ENCODE results near the gene HOXC12.
A peak's percentile ranks its signal among the peaks of the same experiment; 100 is the strongest.

Gene HOXC12

DNA sequence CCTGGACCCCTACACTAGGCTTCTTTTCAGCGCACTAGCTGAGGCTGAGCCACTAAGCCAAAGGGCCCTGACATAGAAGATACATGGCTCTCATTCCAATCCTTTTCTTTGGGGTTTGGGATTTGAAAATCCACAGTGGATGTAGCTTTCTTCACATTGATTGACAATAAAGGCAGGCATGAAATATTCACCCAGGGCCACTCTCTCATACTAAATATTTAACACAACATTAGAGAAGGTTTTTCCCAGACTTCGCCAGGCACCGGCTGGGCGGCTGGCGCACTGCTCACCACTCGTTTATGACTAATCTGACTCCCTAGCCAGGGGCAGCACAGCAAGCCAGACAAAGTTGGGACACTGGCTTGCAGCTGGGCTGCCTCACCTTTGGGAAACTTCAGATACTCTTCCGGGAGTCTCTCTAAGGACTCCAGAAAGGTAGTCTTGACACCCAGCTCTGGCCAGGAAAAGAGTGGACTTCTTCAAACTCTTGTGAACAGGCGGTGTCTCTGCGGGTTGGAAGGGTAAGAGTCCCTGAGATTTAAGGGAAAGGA lies 17.5 kb downstream of the HOXC12 start:
- no peak for DNase-seq (ENCODE audit: low spot score)

DNA sequence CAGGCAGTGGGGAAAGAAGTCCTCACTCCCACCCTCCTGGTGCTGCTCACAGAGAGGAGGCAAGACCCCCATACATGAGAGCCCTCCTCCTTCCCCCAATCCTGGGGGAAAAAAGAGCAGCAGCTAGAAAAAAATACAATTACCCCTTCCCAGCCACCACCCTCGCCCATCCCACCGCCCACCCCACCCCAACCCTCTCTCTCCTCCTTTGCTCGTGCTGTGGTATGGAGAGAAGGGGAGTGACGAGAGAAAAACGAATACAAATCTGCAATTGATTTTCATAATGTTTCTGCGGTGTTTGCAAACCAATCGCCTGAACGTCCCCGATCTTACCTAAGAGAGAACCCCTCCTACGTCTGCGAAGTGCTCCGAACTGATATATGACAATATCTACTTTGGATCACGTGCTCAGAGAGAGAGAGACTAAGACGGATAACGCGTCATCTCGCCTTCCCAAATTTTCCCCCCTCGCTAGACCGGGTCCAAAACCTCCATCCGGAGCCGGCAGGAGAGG lies 18.1 kb downstream of the HOXC12 start, which contains the start of gene HOXC11:
Gene HOXC11 (plus strand): TSS at position 405 of the 514 bp plus-strand sequence. CDS start 116 bp downstream, outside the sequence.
- no peak for DNase-seq (ENCODE audit: low spot score)

DNA sequence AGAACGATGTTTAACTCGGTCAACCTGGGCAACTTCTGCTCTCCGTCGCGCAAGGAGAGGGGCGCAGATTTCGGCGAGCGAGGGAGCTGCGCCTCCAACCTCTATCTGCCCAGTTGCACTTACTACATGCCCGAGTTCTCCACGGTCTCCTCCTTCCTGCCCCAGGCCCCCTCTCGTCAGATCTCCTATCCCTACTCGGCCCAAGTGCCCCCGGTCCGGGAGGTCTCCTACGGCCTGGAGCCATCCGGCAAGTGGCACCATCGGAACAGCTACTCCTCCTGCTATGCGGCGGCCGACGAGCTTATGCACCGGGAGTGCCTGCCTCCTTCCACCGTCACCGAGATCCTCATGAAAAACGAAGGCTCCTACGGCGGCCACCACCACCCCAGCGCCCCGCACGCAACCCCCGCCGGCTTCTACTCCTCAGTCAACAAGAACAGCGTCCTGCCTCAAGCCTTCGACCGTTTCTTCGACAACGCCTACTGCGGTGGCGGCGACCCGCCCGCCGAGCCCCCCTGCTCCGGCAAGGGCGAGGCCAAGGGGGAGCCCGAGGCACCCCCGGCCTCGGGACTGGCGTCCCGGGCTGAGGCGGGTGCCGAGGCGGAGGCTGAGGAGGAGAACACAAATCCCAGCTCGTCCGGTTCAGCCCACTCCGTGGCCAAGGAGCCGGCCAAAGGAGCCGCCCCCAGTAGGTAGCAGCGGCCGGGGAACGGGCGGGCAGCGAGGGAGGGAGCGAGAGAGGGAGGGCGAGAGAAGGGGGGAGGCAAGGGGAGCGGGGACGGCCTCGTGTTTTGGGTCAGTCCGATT lies 18.7 kb downstream of the HOXC12 start:
- DNase-seq (ENCODE audit: low spot score), result no peak

DNA sequence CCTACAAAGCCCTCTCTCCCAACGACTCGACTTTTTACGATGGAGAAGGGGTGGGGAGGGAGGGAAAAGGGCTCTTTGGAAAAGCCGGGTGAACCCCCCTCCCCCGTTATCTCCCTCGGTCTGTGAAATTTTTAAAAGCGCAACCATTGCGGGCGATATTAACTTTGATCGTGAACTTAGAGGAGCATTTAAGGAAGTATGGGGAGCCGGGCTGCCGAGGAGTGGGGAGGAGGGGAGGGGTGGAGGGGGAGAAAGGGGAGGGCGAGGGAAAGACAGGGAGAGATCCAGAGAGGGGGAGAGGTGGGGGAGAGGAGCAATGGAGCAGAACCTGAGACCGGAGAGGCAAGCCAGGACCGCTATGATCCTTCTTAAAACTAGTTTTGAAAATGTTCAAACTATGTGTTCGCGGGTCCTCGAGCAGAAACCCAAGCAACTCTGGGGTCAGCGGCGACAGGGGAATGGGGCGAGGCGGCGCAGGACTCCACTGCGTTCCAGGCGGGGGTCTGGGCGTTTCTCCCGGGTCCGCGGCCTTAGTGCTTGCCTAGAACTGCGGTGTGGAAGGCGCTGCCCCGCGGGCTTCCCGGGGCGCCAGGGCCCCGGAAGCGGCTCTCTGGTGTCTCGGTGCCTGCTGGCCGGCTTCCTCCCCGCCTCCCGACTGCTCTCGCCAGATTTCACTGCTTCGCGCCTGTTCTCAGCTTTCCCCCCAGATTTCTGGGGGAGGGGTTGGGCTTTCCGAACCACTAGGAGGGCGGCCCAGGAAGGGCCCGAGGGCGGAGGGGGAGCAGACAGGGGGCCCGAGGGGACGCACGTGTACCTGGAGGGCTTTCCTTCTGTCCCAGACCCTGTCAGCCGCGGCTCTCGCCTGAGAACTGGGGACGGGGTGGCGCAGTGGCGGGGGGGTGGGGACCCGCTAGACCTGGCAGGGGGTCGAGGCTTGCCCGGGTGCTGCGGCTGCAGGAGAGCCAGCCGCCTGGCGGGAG lies 19.7 kb downstream of the HOXC12 start, which contains the start of gene HOTAIR:
Gene HOTAIR (minus strand): TSS at position 871 of the 980 bp plus-strand sequence.
- peak; percentile 79 for DNase-seq (ENCODE audit: low spot score)

DNA sequence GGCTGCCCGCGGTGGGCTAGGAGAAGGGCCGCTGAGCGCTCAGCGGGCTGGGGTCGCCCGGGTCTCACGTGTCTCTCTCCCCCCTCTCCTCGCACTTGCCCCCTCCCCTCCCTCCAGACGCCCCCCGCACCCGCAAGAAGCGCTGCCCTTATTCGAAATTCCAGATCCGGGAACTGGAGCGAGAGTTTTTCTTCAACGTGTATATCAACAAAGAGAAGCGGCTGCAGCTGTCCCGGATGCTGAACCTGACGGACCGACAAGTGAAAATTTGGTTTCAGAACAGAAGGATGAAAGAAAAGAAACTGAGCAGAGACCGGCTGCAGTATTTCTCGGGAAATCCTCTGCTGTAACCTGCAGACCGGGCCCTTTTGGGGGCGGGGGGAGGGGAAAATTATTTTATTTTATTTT lies 20.4 kb downstream of the HOXC12 start:
- DNase-seq (ENCODE audit: low spot score), result no peak

DNA sequence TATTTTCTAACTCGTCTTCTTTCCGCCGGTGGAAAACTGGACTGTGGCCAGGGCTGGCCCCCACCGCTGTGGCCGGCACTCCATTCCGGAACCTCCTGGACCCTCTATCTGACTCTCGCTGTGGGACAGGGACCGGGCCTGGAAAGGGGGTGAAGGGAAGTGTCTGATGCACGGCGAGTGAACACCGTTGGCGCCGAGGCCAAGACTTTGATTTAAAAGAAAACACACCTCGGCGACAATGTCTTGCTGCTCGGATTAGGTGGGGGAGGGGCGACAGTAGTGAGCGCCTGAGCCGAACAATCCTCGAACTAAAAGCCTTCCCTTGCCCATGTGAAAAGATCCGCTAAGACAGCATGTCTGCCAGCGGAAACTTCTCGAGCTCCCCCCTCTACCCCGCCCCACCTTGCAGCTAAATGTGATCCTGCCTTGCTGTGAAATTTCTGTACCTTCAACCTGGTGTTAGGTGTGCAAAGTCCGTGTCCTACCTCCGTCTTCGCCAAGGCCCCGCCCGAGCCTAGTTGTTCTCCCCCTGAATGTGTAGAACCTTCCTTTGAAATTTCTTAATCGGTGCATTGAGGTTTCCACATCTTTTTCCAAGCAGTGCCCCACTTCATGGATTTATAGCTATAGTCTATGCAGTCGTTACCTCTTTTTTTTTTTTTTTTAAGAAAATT lies 20.9 kb downstream of the HOXC12 start:
- no peak for DNase-seq (ENCODE audit: low spot score)

DNA sequence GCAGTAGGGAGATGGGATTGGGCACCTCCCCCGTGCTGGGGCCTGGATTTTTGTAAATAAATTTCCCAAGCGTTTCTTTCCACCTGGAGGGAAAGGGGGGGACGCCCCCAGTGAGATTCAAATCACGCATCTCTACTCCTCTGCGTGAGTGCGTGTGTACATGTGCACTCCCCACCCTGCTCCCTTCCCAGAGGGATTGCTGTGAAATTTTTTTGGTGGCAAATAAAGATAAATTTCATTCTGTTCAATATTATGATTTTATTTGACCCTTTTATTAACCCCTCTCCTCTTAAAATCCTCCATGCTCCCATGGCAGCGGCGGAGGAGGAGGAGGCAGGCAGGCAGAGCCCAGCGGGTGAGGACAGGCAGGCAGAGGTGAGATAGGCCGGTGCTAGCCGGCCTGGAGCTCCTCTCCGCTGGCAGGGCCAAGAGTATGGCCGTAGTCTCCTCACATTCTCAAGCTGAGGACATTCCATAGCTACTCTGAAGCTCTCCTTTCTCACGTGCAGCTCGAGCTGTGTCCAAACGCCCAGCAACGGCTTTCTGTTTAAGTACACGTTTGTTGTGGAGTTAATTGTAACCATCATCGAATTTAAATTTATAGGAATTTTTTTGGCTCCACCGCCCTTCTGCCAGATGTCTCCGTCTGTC lies 21.6 kb downstream of the HOXC12 start:
- no peak for DNase-seq (ENCODE audit: low spot score)

DNA sequence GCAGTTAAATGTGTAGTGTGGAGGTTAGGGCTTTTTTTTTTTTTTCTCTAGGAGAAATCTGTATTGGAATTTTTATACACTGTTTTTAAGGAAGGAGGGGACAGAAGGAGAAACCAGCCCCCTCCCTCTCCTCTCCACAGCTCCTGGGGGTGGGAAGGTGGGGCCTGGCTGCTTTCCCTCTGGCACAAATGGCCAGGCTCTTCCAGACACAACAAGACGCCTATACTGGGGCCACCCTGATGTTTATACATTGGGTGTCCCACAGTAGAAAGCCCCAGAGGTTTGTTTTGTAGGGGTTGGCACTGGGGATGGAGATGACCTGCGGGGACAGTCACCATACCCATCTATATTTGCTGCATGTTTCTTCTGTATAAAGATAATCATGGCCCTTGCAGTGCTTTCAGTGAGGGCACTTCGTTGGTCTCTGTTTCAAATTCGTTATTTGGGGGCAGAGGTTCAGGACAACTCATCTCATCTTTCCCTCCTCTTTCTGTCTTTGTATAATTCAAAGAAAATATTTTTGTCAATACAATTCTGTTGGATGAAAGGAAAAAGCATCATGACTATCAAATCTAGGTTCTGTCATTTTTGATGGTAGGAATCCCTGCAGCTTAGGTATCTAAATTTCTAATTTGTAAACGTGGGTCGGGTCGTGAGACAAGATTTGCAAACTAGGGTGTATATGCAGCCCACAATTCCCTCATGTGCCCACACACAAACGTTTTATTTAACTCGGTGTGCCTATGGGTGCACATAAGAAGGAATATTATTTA lies 22.3 kb downstream of the HOXC12 start:
- no peak for DNase-seq (ENCODE audit: low spot score)

DNA sequence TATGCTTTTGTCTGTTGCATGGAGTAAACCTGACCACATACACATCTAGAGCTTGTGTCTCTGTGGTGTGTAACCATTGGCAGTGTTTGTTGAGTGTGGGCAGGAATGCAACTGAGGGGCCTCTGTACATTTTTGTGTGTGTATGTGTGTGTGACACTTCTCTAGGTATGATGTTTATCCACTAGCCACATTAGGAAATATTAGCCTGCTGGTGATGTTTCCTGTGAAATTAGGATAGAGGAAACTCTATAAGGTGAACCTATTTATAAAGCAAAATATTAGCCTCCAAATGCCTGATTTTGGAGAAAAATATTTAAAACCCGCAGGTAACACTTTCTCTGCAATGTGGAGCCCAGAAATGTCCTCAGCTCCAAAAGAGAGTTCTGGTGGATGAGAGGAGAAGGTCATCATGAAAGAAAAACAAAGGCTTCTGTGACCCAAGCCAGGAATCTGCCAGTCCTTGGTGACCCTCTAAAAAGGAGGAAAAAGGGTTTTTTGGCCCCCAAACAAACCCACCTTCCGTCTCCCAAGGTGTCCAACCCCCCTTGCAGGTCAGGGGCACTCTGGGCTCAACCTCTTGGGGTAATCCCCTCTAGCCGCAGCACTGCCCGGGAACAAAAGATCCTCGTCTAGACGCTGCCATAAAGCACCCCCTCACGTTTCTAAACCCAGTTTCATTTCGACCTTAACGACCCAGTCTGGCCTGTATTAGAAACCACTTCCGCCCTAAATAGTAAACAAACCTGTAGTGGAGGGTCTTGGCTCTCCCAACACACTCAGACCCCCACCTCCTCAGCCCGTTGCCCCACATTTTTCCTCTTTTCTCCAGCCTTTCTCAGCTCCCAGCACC lies 23.1 kb downstream of the HOXC12 start:
- no peak for DNase-seq (ENCODE audit: low spot score)

DNA sequence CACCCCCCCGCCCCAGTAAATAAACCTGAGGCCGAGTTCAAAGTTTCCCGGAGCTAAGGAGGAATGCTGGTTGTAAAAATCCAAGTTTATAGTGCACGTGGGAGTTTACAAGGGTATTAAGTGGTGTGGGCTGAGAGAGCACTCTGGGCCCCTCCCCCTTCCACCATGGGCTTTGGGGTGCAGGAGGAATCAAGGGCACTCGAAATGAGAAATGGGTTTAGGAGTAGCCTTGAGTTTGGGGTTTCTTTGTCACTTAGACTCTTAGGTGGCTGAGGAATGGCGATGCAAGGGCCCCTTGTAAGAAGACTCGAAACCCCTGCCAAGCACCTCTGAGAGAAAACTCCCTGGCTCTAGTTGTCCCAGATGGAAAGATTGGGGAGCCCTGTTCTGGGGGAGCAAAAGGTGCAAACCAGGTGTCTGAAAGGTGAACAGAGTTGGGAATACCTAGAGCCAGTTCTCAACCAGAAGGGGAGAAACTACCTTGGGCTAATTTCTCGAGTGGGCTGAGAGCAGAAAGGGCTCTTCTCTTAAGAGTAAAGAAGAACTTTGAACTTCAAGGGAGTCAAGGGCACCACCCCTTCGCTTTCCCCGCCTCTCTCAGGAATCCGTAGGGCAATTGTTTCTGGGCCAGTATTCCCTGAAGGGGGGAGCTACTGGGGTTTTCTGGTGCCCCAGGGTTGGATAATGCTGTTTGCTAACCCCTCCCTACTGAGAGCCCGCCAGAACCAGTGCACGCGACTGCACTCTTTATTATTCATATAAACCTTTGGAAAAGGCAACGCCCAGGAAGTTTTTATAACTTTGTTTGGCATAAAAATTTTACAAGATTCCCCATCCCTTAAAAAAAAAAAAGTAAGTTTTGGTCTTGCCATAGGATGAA lies 24.0 kb downstream of the HOXC12 start:
- no peak for DNase-seq (ENCODE audit: low spot score)

DNA sequence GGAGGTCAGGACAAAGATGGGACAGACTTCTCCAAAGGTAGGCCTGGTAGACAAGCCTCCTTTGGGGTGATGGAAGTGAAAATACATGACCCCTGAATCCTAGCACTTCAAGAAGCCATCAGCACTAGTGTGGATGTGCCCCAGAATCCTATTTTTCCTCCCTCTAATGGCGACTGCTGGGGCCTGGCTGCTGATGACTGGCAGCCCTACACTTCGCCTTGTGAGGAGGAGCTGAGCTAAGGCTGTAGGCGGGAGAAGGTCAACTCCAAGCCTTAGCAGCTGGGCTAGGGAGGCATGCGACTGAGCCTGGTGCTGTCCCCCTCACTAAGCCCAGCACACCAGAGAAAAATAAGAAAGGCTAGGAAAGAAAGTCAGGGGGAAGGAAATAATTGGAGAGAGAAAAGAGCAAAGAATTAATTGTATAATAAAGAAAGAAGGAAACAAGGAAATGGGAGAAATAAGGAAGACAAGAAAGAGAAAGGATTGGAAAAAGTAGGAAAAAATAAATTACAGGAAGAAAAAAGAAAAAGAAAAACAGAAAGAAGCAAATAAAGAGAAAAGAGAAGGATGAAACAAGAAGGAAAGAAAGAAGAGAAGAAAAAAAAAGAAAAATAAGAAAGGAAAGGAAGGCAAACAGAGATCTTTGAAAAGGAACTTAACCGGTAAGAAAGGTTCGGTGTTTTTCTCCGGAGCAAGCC lies 25.6 kb downstream of the HOXC12 start:
- no peak for DNase-seq (ENCODE audit: low spot score)

DNA sequence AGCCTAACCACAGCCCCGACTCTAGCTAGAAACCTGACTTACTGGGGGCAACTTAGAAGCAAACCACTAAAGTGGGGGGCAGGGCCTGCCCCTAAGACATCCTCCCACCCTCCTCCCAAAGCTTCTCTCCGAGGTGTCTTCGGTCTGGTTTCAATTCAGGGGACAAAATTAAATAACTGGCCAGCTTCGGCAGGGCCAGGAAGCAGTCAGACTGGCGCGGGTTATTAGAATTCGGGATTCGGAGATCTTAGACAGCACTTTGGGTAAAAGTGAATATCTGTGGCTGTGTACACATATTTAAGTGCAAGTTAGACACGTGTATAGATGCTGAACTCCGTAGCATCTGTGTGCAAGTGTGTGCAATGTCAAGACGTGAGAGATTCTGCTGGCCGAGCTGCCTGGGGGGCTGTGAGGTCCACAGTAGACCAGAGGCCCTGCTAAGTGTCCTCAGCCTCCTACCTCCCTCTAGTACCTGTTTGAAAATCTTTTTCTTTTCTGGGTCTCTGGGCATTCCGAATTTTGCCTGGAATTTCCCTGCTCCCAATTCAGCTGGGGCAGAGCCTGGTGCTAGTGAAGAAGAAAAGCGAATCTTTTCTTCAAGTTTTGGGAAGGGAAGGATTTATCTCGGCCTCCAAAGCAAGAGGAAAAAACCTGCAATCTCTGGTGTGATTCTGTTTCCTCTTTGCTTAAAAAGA lies 26.2 kb downstream of the HOXC12 start:
- no peak for DNase-seq (ENCODE audit: low spot score)

DNA sequence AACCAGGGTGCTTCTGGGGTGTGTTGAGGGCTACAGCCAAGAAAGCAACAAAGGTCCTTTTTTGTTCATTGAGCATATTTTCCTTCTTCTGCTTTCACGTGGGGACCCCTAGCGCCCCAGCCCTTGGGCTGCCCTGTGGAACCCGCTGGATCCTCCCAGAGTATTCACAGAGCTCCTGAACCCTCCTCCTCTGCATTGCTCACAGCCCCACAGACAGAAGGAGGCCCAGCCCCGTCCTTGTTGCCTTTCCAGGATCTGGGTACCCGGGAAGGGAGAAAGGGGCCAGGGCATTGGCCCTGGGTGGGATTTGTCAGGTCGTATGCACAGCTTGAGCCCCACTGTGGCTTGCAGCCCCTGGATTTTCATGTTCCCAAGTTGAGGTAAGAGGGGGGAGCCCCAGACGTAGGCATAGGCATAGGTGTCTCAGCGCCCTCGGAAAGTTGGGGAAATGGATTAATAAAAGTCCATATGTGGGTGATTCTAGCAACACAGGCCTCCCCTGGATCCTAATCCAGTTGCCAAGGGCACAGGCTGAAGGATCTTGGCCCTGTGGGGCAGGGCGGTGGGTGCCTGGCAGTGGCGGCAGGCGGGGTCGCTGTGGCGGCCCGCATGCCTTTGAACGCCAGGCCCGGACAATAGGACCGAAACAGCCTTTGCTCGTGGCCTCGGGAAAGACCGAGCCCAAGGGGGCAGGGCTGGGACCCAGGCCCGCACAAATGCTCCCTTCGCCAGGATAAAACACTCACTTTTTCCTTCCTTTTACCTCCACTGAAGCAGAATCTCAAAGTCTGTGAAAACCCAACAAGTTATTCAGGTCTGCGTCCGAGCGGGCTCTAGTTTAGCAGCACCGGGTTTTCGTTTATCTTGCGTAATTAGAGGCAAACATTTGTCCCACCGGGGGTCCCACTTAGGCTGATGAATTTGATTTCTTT lies 27.2 kb downstream of the HOXC12 start:
- no peak for DNase-seq (ENCODE audit: low spot score)

DNA sequence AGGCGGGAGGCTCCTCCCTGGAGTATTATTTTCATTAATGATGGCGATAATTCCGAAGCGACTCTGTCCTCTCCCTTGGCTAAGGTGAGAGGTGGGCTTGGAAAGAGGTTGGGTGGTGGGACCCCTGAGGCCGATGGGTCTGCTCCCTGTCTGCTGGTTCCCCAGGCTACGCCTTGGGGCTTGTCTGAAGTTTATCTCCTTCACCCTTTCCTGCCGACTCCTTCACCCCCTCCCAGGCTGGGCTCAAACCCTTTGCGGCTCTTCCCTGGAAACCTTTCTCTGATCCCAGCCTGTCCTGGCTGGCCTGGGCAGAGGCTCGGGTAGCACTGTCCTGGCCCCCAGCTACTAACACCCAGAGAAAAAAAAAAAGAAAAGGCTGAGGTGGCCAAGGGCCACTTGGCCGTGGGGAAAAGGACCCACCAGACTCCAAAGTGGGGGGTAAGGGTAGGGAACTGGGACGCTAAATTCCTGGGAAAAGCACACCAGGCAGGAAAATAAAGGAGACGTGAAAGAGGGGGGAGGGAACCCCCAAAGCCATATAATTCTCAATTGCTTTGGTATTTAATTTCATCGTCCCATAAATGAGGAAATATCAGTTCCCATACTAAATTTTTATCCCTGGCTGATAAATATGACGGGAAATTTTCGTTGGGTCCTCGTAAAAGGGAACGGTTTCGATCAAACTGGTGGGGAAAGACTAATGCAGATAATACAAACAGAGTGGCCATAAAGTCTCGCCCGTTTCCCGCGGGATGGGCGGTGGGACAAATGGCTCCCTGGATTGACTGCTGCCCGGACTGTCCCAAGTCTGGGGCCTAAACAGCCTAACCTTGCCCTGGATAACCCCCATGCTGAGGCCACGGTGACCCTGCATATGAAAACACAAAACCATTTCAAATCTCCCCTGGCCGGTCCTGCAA lies 28.2 kb downstream of the HOXC12 start:
- no peak for DNase-seq (ENCODE audit: low spot score)

DNA sequence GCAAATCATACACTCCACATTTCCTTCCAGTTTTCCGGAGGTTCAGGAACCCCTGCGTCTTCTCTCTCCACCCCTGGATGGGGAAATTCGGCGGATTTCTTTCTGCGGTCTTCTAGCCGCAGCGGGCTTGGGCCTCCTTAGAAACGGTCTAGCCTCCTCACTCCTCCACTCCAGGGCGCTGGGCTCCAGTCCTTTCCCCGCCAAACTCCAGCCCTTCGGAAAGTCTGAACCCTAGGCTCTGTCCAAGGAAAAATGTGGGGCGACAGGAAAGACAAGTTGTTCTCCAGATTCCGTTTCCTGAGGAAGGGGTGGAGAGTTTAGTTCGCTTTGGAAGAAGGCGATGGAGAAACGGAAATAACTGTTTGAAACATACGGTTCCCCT lies 28.9 kb downstream of the HOXC12 start:
- no peak for DNase-seq (ENCODE audit: low spot score)

All from HuH-7 (cell line).